GM12874 (cell line): Measurements from ENCODE around the gene EHMT1.

Source experiments
- CTCF ChIP-seq: IDR thresholded peaks from 2 replicates; pipeline ENCODE4 v1.5.1; 2011; ENCODE audit warnings: low read depth, mild to moderate bottlenecking, control low read depth, low read length, moderate library complexity; ENCODE audit not compliant: insufficient read depth

Gene EHMT1

GRCh38 chr9:137759649-137760321 is 141.0 kb downstream of the EHMT1 start:
- TF ChIP-seq CTCF, result no peak

- no peak for TF ChIP-seq CTCF
Observed at GRCh38 chr9:137760426-137760825, 141.6 kb downstream of the EHMT1 start.

GRCh38 chr9:137761032-137761431 is 142.2 kb downstream of the EHMT1 start:
- no peak for TF ChIP-seq CTCF

GRCh38 chr9:137761793-137762192 is 143.0 kb downstream of the EHMT1 start:
- TF ChIP-seq CTCF, result no peak

GRCh38 chr9:137762414-137763061 is 143.7 kb downstream of the EHMT1 start:
- TF ChIP-seq CTCF, result no peak

- no peak for TF ChIP-seq CTCF
Observed at GRCh38 chr9:137763271-137763955, 144.6 kb downstream of the EHMT1 start.

- TF ChIP-seq CTCF, result no peak
Observed at GRCh38 chr9:137764171-137764671, 145.4 kb downstream of the EHMT1 start.
